ENCODE results near the gene TSPYL2. TPM values are rescaled to one million over a fixed set of nuclear protein-coding genes. Genes with fewer than 3 reads are reported as not detected.

TSPYL2 gene
- total RNA-seq, 3 donors from 2014 or later (not counting 1 experiment from before 2014, with no cell fraction given) = 103 to 318 (median 139) TPM

DNA sequence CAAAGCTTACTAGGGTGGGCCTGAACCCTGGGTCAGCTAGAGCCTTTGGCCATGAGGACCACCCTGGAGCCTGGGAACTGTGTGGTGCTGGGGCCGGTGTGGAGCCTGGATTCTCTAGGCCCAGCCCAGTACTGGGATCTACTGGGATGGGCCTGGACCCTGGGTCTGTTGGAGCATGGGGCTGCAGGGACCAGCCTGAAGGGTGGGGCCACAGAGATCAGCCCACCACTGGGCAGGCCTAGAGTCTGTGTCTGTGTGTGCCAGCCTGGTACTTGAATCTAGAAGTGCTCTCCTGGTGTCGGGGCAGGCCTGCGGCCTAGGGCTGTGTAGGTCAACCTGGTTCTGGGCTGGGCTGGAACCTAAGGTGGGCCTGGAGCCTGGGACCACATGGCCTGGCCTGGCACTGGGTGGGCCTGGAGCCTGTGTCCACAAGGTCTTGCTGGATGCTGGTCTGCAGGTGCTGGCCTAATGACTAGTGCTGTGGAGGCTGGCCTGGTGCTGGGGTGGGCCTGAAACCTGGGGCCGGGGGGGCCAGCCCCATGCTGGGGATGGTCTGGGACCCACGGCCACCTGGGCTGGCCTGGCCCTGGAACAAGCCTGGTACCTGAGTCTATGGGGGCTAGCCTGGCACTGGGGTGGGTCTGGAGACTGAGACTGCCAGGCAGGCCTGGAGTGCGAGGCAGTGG is 32.8 kb downstream of the TSPYL2 start:
- WGBS (ENCODE audit: insufficient coverage) = 96% methylated on average over 6 of the region's 6 CpGs
- Histone ChIP-seq H3K9me3 (ENCODE audit: control insufficient read depth, insufficient read depth, low read length) (no peaks in the 10 kb centered on the region), H3K27ac (ENCODE audit: low read length) (no peak overlapping the region), H3K27me3 (ENCODE audit: control insufficient read depth, insufficient read depth, low read length) (no peaks in the 10 kb centered on the region), H3K36me3 (ENCODE audit: control insufficient read depth, insufficient read depth, low read length) (no peaks in the 10 kb centered on the region), H3K4me1 (ENCODE audit: control insufficient read depth, insufficient read depth, low read length) (no peaks in the 10 kb centered on the region), H3K4me3 (ENCODE audit: low read length) (no peak overlapping the region)
- TF ChIP-seq, protein P1, sequence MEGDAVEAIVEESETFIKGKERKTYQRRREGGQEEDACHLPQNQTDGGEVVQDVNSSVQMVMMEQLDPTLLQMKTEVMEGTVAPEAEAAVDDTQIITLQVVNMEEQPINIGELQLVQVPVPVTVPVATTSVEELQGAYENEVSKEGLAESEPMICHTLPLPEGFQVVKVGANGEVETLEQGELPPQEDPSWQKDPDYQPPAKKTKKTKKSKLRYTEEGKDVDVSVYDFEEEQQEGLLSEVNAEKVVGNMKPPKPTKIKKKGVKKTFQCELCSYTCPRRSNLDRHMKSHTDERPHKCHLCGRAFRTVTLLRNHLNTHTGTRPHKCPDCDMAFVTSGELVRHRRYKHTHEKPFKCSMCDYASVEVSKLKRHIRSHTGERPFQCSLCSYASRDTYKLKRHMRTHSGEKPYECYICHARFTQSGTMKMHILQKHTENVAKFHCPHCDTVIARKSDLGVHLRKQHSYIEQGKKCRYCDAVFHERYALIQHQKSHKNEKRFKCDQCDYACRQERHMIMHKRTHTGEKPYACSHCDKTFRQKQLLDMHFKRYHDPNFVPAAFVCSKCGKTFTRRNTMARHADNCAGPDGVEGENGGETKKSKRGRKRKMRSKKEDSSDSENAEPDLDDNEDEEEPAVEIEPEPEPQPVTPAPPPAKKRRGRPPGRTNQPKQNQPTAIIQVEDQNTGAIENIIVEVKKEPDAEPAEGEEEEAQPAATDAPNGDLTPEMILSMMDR (IDR thresholded peaks at IDR 0.05) = no peak
- no peaks in the 10 kb centered on the region for H3K27me3 Mint-ChIP-seq (ENCODE audit: low read depth in 2 of 2)
- ATAC-seq (no peak), DNase-seq (no peak)
- no peaks in the 10 kb centered on the region for H3K36me3 Mint-ChIP-seq
- no peak overlapping the region for H3K4me3 Mint-ChIP-seq
- intact Hi-C loops (cut with micrococcal nuclease) = no loop called here
- H3K27ac Mint-ChIP-seq = no peak overlapping the region
- H3K4me1 Mint-ChIP-seq = peaks cover 0 to 12% of the 10 kb centered on the region in 2 donors
- no peaks in the 10 kb centered on the region for H3K9me3 Mint-ChIP-seq

DNA sequence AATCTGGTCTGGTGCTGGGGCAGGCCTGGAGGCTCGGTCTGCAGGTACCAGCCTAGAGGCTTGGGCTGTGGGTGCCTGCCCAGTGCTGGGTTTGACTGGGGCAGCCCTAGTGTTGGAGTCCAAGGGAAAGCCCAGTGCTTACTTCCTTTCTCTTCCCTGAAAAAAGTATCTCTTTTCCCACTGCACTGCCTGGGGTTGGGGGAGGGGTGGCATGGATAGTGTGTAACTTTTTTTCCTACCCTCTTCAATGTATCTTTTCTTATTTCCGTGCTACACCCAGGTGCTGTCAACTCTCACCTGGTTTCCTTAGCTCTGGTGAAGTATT is 33.3 kb downstream of the TSPYL2 start:
- Histone ChIP-seq H3K27ac (ENCODE audit: low read length) (no peak overlapping the region), H3K27me3 (ENCODE audit: control insufficient read depth, insufficient read depth, low read length) (no peaks in the 10 kb centered on the region), H3K4me3 (ENCODE audit: low read length) (no peak overlapping the region), H3K4me1 (ENCODE audit: control insufficient read depth, insufficient read depth, low read length) (no peaks in the 10 kb centered on the region), H3K36me3 (ENCODE audit: control insufficient read depth, insufficient read depth, low read length) (no peaks in the 10 kb centered on the region), H3K9me3 (ENCODE audit: control insufficient read depth, insufficient read depth, low read length) (no peaks in the 10 kb centered on the region)
- intact Hi-C loops (cut with micrococcal nuclease) = no loop called here
- Mint-ChIP-seq H3K36me3 (no peaks in the 10 kb centered on the region), H3K9me3 (no peaks in the 10 kb centered on the region), H3K4me3 (no peak overlapping the region), H3K4me1 (peaks cover 0 to 12% of the 10 kb centered on the region in 2 donors), H3K27me3 (ENCODE audit: low read depth in 2 of 2) (no peaks in the 10 kb centered on the region), H3K27ac (peak overlapping the region in 1 of 2 donors; percentile 58)
- 100% methylated on average over 1 of the region's 2 CpGs for WGBS (ENCODE audit: insufficient coverage)
- ATAC-seq (no peak), DNase-seq (no peak)
- TF ChIP-seq, protein P1 (IDR thresholded peaks at IDR 0.05) = no peak

DNA sequence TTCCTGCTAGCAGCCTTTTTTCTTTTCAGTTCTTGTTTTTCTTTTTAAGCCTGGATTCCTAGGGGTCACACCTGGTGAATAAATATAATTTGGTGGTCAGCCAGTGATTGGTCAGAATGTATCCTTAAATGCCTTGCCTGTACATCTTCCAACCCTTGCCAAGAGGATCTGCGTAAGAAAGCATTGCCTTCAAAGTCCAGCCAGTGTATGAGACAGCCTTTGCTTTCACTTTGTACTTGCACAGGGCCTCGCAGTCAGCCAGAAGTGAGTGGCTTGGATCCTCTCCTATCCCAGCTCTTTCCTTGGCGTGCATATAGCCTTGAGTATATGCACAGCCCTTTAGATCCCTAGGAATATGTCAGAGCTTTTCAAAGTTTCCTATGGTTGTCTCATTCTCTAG is 33.9 kb downstream of the TSPYL2 start:
- Mint-ChIP-seq H3K4me1 (peaks cover 0 to 12% of the 10 kb centered on the region in 2 donors), H3K4me3 (no peak overlapping the region), H3K27me3 (ENCODE audit: low read depth in 2 of 2) (no peaks in the 10 kb centered on the region), H3K9me3 (no peaks in the 10 kb centered on the region), H3K36me3 (no peaks in the 10 kb centered on the region), H3K27ac (peak overlapping the region in 1 of 2 donors; percentile 58)
- Histone ChIP-seq H3K4me1 (ENCODE audit: control insufficient read depth, insufficient read depth, low read length) (no peaks in the 10 kb centered on the region), H3K27me3 (ENCODE audit: control insufficient read depth, insufficient read depth, low read length) (no peaks in the 10 kb centered on the region), H3K4me3 (ENCODE audit: low read length) (no peak overlapping the region), H3K27ac (ENCODE audit: low read length) (no peak overlapping the region), H3K9me3 (ENCODE audit: control insufficient read depth, insufficient read depth, low read length) (no peaks in the 10 kb centered on the region), H3K36me3 (ENCODE audit: control insufficient read depth, insufficient read depth, low read length) (no peaks in the 10 kb centered on the region)
- no peak for ATAC-seq
- TF ChIP-seq, protein P1 (IDR thresholded peaks at IDR 0.05) = no peak
- DNase-seq = no peak
- intact Hi-C loops (cut with micrococcal nuclease) = no loop called here
- 65% methylated on average over 3 of the region's 3 CpGs for WGBS (ENCODE audit: insufficient coverage)

DNA sequence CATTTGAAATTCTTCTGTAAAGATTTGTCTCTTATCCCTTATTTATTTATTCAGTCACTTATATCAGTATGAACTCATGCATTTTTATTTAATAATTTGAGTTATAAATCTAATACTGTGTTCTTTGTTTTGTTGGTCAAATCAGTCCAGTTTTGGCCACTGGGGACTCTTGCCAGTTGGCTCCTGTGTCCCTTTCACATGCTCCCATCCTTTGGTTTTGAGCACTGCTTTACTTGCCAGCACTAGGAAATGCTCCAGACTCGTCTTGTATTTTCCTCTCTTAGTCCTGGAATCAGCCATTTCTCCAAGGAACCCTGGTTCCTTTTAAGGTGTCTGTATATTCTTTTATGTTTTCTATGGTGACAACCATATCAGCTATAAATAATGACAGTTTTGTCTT is 39.8 kb downstream of the TSPYL2 start:
- no peaks in the 10 kb centered on the region for H3K27me3 Mint-ChIP-seq (ENCODE audit: low read depth in 2 of 2)
- TF ChIP-seq, protein P1 (IDR thresholded peaks at IDR 0.05) = no peak
- ATAC-seq (no peak), DNase-seq (no peak)
- intact Hi-C loops (cut with micrococcal nuclease) = no loop called here
- Histone ChIP-seq H3K4me1 (ENCODE audit: control insufficient read depth, insufficient read depth, low read length) (no peaks in the 10 kb centered on the region), H3K27ac (ENCODE audit: low read length) (no peak overlapping the region), H3K9me3 (ENCODE audit: control insufficient read depth, insufficient read depth, low read length) (no peaks in the 10 kb centered on the region), H3K27me3 (ENCODE audit: control insufficient read depth, insufficient read depth, low read length) (no peaks in the 10 kb centered on the region), H3K36me3 (ENCODE audit: control insufficient read depth, insufficient read depth, low read length) (no peaks in the 10 kb centered on the region), H3K4me3 (ENCODE audit: low read length) (no peak overlapping the region)
- H3K4me3 Mint-ChIP-seq = no peak overlapping the region
- no peak overlapping the region for H3K27ac Mint-ChIP-seq
- 83% methylated on average over 1 of the region's 1 CpG for WGBS (ENCODE audit: insufficient coverage)
- H3K9me3 Mint-ChIP-seq = peaks cover 0 to 2% of the 10 kb centered on the region in 2 donors
- no peaks in the 10 kb centered on the region for H3K36me3 Mint-ChIP-seq
- peaks cover 17 to 20% of the 10 kb centered on the region in 2 donors for H3K4me1 Mint-ChIP-seq
